Immature natural killer cell (primary cell): ENCODE data around the gene CARD6. TPM values are rescaled to one million over a fixed set of nuclear protein-coding genes. Genes with fewer than 3 reads are reported as not detected.
"Not testable (repeated sequence)": the region's sequence is repeated elsewhere in the genome, so short reads cannot be mapped to it uniquely, and the experiment has no call there.

Experiments
- DNase-seq, 3 donors: peaks; one replicate each; pipeline ENCODE4 v3.0.0; 2022; ENCODE audit warnings: mixed read lengths in 1 of 3
- H3K27ac Mint-ChIP-seq, 6 donors: one replicate each; pipeline ENCODE4 v1.8.0; 2020; ENCODE audit warnings: mixed read lengths in 6 of 6, mild to moderate bottlenecking in 5 of 6, inconsistent platforms in 4 of 6, moderate library complexity in 3 of 6
- H3K27me3 Mint-ChIP-seq, 3 donors: one replicate each; pipeline ENCODE4 v1.8.0; 2020 to 2021; ENCODE audit warnings: low read depth in 3 of 3, mild to moderate bottlenecking in 3 of 3, mixed read lengths in 3 of 3, moderate library complexity in 3 of 3, inconsistent platforms in 1 of 3
- H3K36me3 Mint-ChIP-seq, 3 donors: one replicate each; pipeline ENCODE4 v1.8.0; 2020; ENCODE audit warnings: mixed read lengths in 3 of 3, inconsistent platforms in 2 of 3, mild to moderate bottlenecking in 2 of 3
- H3K4me1 Mint-ChIP-seq, 2 donors: one replicate each; pipeline ENCODE4 v1.8.0; 2020; ENCODE audit warnings: inconsistent platforms in 2 of 2, mild to moderate bottlenecking in 2 of 2, mixed read lengths in 2 of 2, moderate library complexity in 1 of 2
- H3K4me3 Mint-ChIP-seq, 5 donors: one replicate each; pipeline ENCODE4 v1.8.0; 2020; ENCODE audit warnings: mild to moderate bottlenecking in 5 of 5, mixed read lengths in 5 of 5, inconsistent platforms in 3 of 5, moderate library complexity in 3 of 5
- H3K9me3 Mint-ChIP-seq, 6 donors: one replicate each; pipeline ENCODE4 v1.8.0; 2020; ENCODE audit warnings: mild to moderate bottlenecking in 6 of 6, mixed read lengths in 6 of 6, inconsistent platforms in 4 of 6, moderate library complexity in 3 of 6
- polyA plus RNA-seq, 3 donors: library from polyadenylated mRNA; unstranded; fragments of 300-500 nt; fragmentation: Illumina TruSeq; gene quantifications; one replicate each; pipeline ENCODE4 v1.2.3, GENCODE V29; 2021

Gene CARD6
- polyA plus RNA-seq, 3 donors from 2014 or later, result 1.5 to 4.5 (median 1.9) TPM

DNA sequence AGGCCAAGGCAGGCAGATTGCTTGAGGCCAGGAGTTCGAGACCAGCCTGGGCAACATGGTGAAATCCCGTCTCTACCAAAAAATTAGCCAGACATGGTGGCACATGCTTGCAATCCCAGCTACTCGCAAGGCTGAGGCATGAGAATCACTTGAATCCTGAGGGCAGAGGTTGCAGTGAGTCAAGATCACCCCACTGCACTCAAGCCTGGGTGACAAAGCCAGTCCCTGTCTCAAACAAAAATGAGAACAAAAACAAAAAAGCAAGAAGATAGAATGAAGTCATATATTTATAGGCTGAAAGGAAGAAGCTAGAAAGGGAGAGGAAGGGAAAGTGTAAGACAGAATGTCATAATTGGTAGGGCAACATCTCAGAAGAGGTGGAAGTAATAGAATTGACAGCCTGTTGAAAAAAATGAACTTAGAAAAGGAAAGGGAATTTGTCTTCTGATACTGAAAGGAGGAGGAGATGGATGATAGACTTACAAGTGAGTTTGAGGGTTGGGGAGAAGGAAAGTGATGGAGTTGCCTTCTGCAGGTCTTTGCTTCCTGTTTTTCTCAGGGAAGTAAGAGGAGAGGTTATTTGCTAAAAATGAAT is 32.2 kb downstream of the CARD6 start:
- H3K27ac Mint-ChIP-seq, result no peak overlapping the region
- no peak overlapping the region for H3K4me3 Mint-ChIP-seq
- peaks cover 2 to 5% (median 5%) of the 10 kb centered on the region in 3 donors for H3K27me3 Mint-ChIP-seq
- H3K36me3 Mint-ChIP-seq, result peaks cover 0 to 3% (median 0%) of the 10 kb centered on the region in 3 donors
- no peak for DNase-seq
- no peaks in the 10 kb centered on the region for H3K4me1 Mint-ChIP-seq
- peaks cover 0 to 2% (median 0%) of the 10 kb centered on the region in 6 donors for H3K9me3 Mint-ChIP-seq

DNA sequence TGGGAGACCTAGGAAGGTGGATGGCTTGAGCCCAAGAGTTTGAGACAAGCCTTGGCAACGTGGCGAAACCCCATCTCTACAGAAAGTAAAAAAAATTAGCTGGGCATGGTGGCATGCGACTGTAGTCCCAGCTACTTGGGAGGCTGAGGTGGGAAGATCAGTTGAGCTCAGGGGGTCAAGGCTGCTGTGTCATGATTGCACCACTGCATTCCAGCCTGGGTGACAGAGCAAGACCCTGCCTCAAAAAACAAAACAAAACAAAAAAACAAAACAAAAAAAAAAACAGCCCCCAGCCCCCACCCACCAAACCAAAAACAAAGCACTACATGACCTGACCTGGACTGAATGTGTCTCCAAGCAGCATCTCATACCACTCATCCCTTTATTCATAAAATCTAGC is 34.8 kb downstream of the CARD6 start:
- Mint-ChIP-seq H3K36me3 (peaks cover 0 to 3% (median 0%) of the 10 kb centered on the region in 3 donors), H3K27me3 (peaks cover 2 to 5% (median 5%) of the 10 kb centered on the region in 3 donors), H3K27ac (no peak overlapping the region), H3K9me3 (no peaks in the 10 kb centered on the region), H3K4me1 (no peaks in the 10 kb centered on the region), H3K4me3 (no peak overlapping the region)
- DNase-seq, result no peak

DNA sequence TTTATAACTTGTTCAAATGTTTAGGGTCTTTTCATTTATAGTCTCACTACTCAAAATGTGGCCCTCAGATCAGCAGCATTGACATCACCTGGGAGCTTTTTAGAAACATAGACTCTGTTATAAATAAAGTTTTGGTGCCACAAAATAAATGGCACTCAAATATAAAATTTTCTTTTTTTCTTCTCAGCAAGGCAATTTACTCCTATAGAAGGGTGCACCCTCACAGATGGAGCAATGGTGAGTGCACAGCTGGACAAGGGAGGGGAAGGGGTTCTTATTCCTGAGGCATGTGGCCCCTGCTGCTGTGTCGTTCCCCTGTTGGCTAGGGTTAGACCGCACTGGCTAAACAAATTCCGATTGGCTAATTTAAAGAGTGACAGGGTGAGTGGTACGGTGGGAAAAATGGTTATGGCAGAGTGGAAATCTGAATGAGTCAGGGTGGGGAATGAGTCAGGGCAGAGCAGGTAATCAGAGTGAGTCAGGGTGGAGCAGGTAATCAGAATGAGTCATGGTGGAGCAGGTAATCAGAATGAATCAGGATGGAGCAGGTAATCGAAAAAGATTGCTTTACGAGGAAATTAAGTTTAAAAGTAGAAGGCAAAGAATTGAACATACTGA is 36.3 kb downstream of the CARD6 start:
- Mint-ChIP-seq H3K4me3 (no peak overlapping the region), H3K36me3 (peaks cover 0 to 3% (median 0%) of the 10 kb centered on the region in 3 donors), H3K4me1 (no peaks in the 10 kb centered on the region), H3K27me3 (peaks cover 2 to 5% (median 5%) of the 10 kb centered on the region in 3 donors), H3K9me3 (no peaks in the 10 kb centered on the region), H3K27ac (no peak overlapping the region)
- no peak for DNase-seq

DNA sequence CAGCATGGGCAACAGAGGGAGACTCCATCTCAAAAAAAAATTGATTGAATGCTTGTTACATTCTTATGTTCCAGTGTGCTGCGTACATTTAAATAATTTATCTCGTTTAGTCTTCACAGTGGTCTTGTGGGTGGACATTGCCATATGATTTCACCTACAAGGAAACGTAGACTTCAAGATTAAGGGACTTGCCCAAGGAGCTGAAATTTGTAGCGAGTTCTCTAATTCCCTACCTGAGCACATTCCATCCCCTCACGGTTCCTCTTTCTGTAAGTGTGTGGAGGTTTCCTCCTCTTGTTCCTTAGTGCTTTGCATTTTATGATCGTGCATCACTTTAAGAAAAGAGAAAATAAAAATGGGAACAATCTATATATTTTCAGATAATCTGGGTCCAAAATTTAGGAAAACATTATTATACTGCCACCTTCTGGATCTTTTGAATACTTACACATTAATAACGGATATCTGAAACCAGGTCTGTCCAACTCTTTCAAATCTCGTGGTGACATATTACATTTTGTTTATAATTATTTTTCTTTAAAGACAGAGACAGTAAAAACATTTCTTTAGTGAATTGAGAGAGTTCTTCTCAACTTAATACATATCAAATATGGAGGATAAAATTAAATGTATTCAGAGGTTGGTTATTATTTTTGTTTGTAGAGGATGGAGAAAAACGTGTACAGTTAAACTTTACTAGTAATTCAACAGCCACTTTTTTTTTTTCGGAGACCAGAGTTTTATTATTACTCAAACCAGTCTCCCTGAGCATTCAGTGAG is 38.2 kb downstream of the CARD6 start:
- peak; percentile 9 to 30 (median 21) for DNase-seq
- Mint-ChIP-seq H3K4me1 (no peaks in the 10 kb centered on the region), H3K27ac (no peak overlapping the region), H3K27me3 (peaks cover 2 to 5% (median 2%) of the 10 kb centered on the region in 3 donors), H3K4me3 (no peak overlapping the region), H3K9me3 (no peaks in the 10 kb centered on the region), H3K36me3 (peaks cover 0 to 3% (median 0%) of the 10 kb centered on the region in 3 donors)

DNA sequence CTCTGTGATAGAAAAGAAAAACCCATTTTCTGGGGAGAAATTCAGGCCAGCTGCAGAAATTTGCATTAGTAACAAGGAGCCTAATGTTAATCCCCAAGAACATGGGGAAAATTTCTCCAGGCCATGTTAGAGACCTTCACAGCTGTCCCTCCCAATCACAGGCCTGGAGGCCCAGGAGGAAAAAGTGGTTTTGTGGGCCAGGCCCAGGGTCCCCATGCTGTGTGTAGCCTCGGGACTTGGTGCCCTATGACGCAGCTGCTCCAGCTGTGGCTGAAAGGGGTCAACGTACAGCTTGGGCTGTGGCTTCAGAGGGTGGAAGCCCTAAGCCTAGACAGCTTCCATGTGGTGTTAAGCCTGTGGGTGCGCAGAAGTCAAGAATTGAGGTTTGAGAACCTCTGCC is 41.1 kb downstream of the CARD6 start:
- H3K36me3 Mint-ChIP-seq, result peaks cover 0 to 3% (median 0%) of the 10 kb centered on the region in 3 donors
- H3K9me3 Mint-ChIP-seq, result no peaks in the 10 kb centered on the region
- no peak overlapping the region for H3K27ac Mint-ChIP-seq
- H3K27me3 Mint-ChIP-seq, result peaks cover 0 to 4% (median 0%) of the 10 kb centered on the region in 3 donors
- H3K4me3 Mint-ChIP-seq, result no peak overlapping the region
- DNase-seq, result no peak
- no peaks in the 10 kb centered on the region for H3K4me1 Mint-ChIP-seq

DNA sequence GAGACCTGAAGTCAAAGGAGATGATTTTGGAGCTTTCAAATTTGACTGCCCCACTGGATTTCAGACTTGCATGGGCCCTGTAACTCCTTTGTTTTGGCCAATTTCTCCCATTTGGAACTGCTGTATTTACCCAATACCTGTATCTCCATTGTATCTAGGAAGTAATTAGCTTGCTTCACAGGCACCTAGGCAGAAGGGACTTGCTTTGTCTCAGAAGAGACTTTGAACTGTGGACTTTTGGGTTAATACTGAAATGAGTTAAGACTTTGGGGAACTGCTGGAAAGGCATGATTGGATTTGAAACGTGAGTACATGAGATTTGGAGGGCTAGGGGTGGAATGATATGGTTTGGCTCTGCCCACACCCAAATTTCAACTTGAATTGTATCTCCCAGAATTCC is 41.9 kb downstream of the CARD6 start:
- not testable (repeated sequence) for H3K27ac Mint-ChIP-seq, H3K9me3 Mint-ChIP-seq, H3K27me3 Mint-ChIP-seq, DNase-seq, H3K36me3 Mint-ChIP-seq, H3K4me1 Mint-ChIP-seq, H3K4me3 Mint-ChIP-seq

DNA sequence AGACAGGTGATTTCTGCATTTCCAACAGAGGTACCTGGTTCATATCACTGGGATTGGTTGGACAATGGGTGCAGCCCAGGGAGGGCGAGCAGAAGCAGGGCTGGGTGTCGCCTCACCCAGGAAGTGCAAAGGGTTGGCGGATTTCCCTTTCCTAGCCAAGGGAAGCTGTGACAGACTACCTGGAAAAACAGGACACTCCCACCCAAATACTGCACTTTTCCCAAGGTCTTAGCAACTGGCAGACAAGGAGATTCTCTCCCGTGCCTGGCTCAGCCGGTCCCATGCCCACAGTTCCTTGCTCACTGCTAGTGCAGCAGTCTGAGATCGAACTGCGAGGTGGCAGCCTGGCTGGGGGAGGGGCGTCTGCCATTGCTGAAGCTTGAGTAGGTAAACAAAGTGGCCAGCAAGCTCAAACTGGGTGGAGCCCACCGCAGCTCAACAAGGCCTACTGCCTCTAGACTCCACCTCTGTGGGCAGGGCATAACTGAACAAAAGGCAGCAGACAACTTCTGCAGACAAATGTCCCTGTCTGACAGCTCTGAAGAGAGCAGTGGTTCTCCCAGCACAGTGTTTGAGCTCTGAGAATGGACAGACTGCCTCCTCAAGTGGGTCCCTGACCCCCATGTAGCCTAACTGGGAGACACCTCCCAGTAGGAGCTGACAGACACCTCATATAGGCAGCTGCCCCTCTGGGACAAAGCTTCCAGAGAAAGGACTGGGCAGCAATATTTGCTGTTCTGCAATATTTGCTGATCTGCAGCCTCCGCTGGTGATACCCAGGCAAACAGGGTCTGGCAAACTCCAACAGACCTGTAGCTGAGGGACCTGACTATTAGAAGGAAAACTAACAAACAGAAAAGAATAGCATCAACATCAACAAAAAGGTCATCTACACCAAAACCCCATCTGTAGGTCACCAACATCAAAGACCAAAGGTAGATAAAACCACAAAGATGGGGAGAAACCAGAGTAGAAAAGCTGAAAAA is 54.6 kb downstream of the CARD6 start:
- not testable (repeated sequence) for H3K9me3 Mint-ChIP-seq, H3K4me3 Mint-ChIP-seq, H3K27me3 Mint-ChIP-seq, H3K4me1 Mint-ChIP-seq, H3K27ac Mint-ChIP-seq, H3K36me3 Mint-ChIP-seq, DNase-seq

DNA sequence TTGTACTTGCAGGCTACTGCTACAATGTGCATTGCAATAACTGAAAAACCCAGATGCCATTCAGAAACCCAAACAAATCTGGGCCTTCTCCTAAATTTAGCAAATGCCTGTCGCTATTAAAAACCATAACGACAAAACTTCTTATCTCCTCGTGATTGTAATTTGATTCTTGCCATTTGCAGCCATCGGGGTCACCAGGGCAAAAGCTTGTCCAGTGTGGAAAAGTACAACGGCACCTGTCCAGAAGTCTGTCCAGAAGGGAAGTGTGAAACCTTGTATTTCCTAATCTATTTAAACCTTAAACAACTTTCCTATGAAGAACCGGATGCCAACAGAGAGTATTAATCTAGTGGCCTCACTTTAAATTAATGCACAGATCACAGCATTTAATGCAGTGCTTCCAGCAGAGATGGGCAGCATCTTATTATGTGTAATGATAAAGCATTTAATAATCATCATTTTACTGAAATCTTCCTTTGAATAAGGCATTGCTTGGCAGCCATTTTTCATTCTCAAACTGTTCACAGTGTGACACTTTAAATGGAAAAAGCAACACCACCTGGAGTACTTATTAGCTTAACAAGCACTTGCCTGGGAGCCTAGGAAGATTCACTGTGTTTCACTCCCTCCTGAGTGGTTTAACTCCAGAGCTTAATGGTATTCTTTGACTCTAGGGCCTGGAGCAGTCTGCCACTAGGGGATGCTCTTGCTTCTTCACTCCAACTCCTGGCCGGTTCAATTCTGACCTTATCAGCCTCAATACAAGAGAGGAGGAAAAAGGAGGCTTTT is 63.2 kb downstream of the CARD6 start:
- Mint-ChIP-seq H3K36me3 (peaks cover 0 to 2% (median 0%) of the 10 kb centered on the region in 3 donors), H3K9me3 (no peaks in the 10 kb centered on the region), H3K4me1 (no peaks in the 10 kb centered on the region), H3K27me3 (peaks cover 0 to 9% (median 7%) of the 10 kb centered on the region in 3 donors), H3K4me3 (no peak overlapping the region), H3K27ac (no peak overlapping the region)
- no peak for DNase-seq

DNA sequence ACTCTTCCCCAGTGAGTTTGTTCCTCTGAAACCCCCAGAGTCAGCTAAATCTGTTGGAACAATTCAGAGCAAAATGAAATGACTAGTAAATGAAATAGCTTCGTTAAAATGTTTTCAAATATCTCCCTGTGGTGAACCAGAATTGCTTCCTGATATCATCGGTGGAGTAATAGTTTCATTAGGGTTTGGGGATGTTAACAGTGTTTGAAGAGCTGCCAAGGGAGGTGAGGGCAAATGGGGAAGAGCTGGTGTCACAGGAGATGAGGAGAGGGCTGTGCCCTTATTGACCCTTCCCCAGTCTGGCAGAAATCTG is 63.8 kb downstream of the CARD6 start:
- Mint-ChIP-seq H3K36me3 (no peaks in the 10 kb centered on the region), H3K4me1 (no peaks in the 10 kb centered on the region), H3K4me3 (no peak overlapping the region), H3K27me3 (peaks cover 3 to 9% (median 7%) of the 10 kb centered on the region in 3 donors), H3K9me3 (no peaks in the 10 kb centered on the region), H3K27ac (no peak overlapping the region)
- no peak for DNase-seq

DNA sequence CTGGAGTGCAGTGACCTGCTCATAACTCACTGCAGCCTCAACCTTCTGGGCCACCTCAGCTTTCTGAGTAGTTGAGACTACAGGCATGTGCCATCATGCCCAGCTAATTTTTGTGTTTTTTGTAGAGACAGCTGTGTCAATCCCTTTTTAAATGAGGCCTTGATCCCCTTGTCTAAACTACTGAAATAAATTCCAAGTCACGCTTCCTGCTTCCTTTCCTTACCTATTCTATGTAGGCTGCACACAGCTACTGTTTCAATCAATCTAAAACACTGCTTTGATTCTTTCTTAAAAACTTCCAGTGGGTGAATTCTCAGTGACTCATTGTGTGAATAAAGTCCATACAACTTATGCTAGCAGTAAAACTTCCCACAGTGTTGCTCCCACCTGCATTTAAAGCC is 65.2 kb downstream of the CARD6 start:
- peaks cover 3 to 9% (median 7%) of the 10 kb centered on the region in 3 donors for H3K27me3 Mint-ChIP-seq
- peaks cover 0 to 2% (median 0%) of the 10 kb centered on the region in 6 donors for H3K9me3 Mint-ChIP-seq
- H3K27ac Mint-ChIP-seq, result no peak overlapping the region
- DNase-seq, result no peak
- no peak overlapping the region for H3K4me3 Mint-ChIP-seq
- no peaks in the 10 kb centered on the region for H3K36me3 Mint-ChIP-seq
- H3K4me1 Mint-ChIP-seq, result no peaks in the 10 kb centered on the region

DNA sequence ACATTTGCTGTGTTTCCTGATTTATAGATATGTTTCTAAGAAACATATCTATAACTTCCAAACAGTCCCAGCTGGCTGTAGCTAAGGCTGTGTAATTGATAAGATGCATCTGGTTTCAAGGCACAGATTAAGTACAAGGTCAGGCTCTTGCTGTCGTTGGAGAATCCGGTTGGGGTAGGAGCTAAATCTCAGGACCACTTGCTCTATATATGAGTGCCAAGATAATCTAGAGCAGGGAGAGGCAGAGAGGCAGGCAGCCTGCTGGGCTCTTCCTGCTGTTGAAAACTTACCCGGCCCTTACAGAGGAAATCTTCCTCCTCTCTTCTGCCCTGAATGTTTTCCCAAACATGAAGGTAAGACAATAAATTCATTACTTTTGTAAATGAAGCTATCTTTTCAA is 68.1 kb downstream of the CARD6 start, which contains the start of gene C7:
C7 (plus strand) TSS at position 234 of the 400 bp plus-strand sequence; CDS start at position 348, 114 bp downstream.
- Mint-ChIP-seq H3K27me3 (peaks cover 3 to 9% (median 9%) of the 10 kb centered on the region in 3 donors), H3K9me3 (peaks cover 0 to 3% (median 0%) of the 10 kb centered on the region in 6 donors), H3K4me1 (no peaks in the 10 kb centered on the region), H3K36me3 (no peaks in the 10 kb centered on the region), H3K27ac (no peak within 1 kb of the TSS), H3K4me3 (no peak within 1 kb of the TSS)
- DNase-seq, result no peak

DNA sequence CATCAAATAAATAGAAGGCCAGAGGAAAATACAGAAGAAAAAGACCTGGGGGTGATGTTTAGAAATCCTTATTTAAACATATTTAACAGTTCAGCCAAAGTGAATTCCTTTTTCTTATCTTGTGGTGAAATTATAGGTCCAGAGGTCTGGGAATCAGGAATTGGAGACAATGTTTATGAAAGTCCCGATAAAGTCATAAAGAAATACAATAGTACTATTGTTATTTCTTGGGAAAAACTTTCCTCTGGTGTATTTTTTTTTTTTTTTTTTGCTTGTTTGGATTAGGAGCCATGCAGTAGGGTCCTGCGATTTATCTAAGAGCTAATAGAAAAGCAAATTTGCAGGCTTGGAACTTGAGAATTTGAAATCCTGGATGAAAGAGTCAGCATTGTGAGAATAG is 68.6 kb downstream of the CARD6 start:
- DNase-seq, result no peak
- no peaks in the 10 kb centered on the region for H3K4me1 Mint-ChIP-seq
- H3K36me3 Mint-ChIP-seq, result no peaks in the 10 kb centered on the region
- peaks cover 3 to 9% (median 9%) of the 10 kb centered on the region in 3 donors for H3K27me3 Mint-ChIP-seq
- H3K27ac Mint-ChIP-seq, result no peak overlapping the region
- H3K4me3 Mint-ChIP-seq, result no peak overlapping the region
- peaks cover 0 to 3% (median 0%) of the 10 kb centered on the region in 6 donors for H3K9me3 Mint-ChIP-seq
